GM12873 (cell line): ENCODE results near the gene EIF3B.

Source experiments
- TF ChIP-seq, protein P1 (sequence below): IDR thresholded peaks from 2 replicates; pipeline ENCODE4 v1.5.1; 2012; ENCODE audit warnings: low read depth, mild to moderate bottlenecking, moderate library complexity, low read length, control low read depth; ENCODE audit not compliant: insufficient read depth; ENCODE audit errors: missing control alignments

Gene EIF3B

DNA sequence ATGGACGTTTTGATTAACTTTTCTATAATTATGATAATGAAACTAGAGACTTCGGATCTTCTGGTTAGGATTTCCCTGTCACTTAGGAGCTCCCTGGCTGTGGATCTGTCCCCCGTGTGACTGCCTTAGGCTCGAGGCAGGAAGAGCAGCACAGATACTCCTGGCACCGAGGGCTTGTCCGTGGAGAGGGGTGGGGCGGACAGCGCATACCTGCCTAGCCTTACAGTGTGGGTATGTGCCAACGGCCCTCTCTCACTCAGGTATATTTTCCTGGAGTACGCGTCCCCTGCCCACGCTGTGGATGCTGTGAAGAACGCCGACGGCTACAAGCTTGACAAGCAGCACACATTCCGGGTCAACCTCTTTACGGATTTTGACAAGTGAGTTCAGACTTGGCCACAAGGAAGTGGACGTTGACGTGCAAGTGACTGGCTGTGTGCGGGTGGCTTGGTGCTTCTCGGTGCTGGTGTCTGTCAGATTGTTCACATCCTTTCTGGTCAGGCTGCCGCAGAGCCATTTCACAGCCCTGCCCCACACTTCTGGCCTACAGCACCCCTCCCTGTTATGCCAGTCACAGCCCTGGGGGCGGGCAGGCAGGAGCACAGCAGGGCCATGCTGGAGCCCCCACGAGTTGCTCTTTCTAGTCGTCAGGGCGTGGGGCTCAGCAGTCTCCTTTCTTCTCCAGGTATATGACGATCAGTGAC, 7.9 kb downstream of the EIF3B start:
- TF ChIP-seq, protein P1, sequence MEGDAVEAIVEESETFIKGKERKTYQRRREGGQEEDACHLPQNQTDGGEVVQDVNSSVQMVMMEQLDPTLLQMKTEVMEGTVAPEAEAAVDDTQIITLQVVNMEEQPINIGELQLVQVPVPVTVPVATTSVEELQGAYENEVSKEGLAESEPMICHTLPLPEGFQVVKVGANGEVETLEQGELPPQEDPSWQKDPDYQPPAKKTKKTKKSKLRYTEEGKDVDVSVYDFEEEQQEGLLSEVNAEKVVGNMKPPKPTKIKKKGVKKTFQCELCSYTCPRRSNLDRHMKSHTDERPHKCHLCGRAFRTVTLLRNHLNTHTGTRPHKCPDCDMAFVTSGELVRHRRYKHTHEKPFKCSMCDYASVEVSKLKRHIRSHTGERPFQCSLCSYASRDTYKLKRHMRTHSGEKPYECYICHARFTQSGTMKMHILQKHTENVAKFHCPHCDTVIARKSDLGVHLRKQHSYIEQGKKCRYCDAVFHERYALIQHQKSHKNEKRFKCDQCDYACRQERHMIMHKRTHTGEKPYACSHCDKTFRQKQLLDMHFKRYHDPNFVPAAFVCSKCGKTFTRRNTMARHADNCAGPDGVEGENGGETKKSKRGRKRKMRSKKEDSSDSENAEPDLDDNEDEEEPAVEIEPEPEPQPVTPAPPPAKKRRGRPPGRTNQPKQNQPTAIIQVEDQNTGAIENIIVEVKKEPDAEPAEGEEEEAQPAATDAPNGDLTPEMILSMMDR: no peak

DNA sequence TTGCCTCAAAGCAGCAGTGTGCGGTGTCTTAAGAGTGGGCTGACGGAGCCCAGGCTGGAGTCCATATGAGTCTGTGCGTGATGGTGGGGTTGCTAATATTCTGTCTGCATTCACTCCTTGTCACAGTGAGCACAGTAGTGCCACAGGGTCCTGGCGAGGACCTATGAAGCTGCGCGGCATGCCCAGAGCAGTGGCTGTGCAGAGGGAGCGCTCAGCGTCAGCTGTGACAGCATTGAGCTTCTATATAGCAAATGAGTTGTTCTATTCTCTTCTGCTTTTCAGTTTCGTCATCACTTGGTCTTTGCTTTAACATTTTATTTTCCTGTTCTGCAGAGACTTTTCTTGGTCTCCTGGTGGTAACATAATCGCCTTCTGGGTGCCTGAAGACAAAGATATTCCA, 14.5 kb downstream of the EIF3B start:
- TF ChIP-seq, protein P1: no peak

DNA sequence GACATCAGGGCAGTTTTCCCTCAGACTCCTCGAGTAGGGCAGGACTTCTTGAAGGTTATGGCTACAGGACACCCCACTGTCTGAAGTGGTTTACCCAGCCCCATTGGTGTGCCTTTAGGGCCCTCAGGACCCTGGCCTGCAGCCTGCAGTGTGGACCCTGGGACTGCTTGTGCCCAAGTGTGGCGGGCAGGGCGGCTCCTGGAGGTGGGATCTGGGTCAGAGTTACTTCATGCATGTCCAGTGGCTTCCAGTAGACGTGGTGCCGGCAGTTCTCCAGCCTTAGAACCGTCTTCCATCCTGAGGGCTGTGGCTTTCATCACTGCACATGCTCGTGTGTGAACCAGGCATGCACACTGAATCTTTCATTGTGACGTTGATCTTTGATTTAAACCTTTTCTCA, 16.7 kb downstream of the EIF3B start:
- TF ChIP-seq, protein P1: no peak

DNA sequence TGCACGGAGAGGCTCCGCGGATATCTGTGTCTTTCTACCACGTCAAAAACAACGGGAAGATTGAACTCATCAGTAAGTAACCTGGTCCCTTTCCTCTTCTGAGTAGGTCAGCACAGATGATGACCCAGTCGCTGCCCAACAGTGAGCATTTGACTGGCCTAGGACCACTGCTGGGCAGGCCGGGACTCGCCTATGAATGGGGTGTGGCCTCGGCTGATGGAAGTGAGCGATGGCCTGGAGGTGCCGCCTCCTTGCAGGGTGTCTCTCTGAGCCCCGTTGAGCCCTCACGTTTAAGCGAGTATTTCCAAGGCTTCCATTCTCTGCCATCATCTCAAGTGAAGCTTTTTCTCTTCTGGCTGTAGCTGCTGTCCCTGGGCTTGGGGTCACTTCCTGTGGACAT, 18.1 kb downstream of the EIF3B start:
- TF ChIP-seq, protein P1: no peak

DNA sequence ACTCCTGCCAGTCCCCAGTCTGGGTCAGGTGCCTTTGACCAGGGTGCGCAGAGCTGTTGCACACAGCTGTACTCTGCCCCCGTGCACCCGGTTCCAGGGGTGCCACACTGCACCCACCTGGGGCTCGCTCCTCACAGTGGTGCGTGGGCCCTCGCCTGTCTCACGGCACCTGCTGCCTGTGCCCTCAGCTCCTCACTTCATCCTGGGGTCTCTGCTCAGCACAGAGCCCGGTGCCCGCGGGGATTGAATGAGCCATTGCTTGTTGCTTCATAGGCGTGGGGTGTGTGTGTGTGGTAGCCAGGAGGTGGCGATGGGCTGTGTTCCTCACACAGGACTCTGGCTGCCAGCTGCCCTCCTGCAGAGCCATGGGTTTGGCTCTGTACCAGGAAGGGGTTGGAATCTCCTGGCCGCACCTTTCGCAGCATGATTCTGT, 18.5 kb downstream of the EIF3B start:
- TF ChIP-seq, protein P1: no peak

DNA sequence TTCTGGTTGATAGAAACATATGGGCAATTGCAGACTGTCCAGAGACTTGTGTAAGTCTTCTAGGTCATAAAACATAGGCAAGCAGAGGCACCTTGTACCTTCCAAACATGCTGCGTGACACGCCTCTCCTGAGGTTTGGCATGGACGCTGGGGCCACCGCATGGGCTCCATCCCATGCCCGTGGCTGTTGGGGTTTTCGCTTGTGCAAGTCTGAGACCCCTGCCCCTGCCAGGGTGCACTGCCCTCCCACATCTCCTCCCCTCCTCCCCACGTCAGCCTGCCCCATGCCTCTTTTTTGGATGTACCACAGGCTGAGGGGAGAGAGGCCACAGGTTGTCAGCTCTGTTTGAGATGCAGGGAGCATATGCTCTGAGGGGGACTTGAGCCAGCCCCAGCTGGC, 19.0 kb downstream of the EIF3B start:
- TF ChIP-seq, protein P1: no peak

DNA sequence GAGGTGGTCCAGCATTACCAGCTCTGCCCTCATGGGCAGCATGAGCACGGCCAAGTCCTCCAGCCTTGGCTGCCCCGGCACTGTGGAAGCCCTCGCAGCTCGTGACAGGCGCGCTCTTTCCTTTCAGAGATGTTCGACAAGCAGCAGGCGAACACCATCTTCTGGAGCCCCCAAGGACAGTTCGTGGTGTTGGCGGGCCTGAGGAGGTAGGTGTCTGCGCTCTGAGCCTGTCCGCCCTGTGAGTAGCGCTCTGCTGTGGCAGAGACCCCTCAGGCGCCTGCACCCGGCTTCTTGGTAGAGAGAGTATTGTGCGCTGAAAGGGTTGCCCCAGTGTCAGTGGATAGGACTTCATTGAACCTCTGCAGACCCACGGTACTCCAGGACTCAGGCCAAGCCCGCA, 19.8 kb downstream of the EIF3B start:
- TF ChIP-seq, protein P1: no peak
